Measurements from ENCODE around the gene CEACAM1.
A peak's percentile ranks its signal among the peaks of the same experiment; 100 is the strongest.
"Not testable (repeated sequence)": the region's sequence is repeated elsewhere in the genome, so short reads cannot be mapped to it uniquely, and the experiment has no call there.

The CEACAM1 gene

DNA sequence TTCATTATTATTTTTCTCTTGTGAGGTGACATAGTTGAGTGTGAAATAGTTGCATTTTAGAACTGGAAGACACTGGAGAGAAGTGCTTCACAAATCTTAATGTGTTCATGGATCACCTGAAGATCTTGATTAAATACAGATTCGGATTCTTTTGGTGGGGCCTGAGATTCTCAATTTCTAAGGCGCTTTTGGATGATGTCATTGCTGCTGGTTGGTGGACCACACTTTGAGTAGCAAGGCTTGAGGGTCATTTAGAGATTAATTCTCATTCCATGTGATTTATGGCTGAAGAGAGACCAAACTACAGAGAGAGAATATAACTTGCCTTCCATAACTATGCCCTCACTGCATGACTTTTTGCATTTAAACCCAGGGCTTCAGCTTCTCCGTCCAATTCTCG, 39.3 kb upstream of the CEACAM1 start:
- no peak overlapping the region for H3K27ac ChIP-seq

DNA sequence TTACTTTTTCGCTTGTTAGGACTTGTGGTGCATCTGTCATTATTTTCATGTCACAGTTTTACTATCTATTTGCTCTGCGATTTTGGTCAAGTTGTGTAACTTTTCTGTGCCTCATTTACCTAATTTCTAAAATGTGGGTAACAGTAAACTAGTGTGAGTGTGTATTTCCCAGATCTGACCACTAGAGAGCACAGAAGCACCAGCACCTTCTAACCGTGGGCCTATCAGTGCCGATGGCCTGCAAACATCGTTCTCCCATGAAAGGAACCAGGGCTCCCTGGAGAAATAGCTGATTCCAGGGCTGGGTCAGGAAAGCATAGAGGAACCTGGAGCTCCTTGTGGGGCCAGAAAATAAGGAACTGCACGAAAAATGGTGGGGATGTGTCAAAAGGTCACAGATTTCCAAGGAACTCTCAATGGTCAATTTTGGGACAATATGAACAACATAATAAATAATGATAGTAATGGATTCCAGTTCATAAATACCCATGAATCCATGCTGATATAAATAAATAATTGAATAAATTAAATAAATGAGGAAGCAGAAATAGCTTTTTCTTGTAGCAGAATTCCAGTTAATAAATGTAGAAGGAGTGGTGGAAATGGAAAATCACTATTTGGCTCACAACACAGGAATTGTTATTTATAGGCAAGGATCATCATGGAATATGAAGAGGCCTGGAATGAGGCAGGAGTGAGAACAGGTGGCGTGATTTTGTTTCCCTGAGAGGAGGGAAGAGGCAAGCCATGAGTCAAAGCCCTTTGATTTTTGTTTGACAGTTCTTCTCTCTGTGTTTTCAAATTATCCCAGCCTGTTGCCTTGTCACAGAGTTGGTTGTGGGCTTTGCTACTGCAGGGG, 35.3 kb upstream of the CEACAM1 start:
- H3K27ac ChIP-seq = no peak overlapping the region

More for the DNA sequence above, 39.3 kb upstream of the CEACAM1 start:
- no peak for TF ChIP-seq ZFX (IDR thresholded peaks at IDR 0.05)
- TF ChIP-seq, protein P1, sequence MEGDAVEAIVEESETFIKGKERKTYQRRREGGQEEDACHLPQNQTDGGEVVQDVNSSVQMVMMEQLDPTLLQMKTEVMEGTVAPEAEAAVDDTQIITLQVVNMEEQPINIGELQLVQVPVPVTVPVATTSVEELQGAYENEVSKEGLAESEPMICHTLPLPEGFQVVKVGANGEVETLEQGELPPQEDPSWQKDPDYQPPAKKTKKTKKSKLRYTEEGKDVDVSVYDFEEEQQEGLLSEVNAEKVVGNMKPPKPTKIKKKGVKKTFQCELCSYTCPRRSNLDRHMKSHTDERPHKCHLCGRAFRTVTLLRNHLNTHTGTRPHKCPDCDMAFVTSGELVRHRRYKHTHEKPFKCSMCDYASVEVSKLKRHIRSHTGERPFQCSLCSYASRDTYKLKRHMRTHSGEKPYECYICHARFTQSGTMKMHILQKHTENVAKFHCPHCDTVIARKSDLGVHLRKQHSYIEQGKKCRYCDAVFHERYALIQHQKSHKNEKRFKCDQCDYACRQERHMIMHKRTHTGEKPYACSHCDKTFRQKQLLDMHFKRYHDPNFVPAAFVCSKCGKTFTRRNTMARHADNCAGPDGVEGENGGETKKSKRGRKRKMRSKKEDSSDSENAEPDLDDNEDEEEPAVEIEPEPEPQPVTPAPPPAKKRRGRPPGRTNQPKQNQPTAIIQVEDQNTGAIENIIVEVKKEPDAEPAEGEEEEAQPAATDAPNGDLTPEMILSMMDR (conservative IDR thresholded peaks at IDR 0.05) = no peak

DNA sequence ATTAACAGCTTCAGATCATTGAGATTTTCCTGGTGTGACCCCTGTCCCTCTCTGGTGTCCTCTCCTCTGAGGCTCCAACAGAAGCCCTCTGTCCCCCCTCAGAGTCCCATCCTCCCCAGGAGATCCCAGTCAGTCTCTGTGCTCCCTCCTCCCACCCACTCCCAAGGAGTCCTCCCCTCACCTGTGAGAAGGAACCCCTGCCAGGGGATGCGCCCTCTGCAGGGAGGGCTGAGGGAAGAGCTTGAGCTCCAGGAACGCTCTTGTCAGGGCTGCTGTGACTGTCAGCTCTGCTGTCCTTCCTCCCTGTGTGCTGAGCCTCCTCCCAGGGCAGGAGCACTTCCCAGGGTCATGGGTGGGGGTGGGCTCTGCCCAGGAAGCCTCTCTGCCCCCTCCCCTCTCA, 33.2 kb upstream of the CEACAM1 start:
- H3K27ac ChIP-seq = no peak overlapping the region

More for the DNA sequence above, 35.3 kb upstream of the CEACAM1 start:
- TF ChIP-seq ZFX (IDR thresholded peaks at IDR 0.05) = no peak
- TF ChIP-seq, protein P1 (conservative IDR thresholded peaks at IDR 0.05) = peak; percentile 66

DNA sequence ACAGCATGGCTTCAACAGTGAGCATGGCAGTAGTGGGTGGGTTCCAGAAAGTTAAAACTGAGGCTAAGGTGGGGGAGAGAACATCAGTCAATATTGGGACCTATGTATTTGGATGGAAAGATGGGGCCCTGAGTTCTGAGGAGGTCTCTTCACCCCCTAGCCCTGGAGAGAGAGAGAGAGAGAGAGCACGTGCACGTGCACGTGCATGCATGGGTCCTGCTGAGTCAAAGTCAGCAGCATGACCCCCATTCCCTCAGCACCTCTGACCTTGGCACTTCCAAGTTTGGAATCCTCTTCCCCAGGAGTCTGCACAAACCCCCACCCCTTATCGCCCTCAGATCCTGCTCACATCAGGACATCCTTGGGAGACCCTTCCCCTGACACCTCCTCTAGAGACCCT, 32.5 kb upstream of the CEACAM1 start:
- TF ChIP-seq, protein P1 (conservative IDR thresholded peaks at IDR 0.05) = no peak
- TF ChIP-seq ZFX (IDR thresholded peaks at IDR 0.05) = no peak
- no peak overlapping the region for H3K27ac ChIP-seq

More for the DNA sequence above, 33.2 kb upstream of the CEACAM1 start:
- TF ChIP-seq ZFX (IDR thresholded peaks at IDR 0.05) = no peak
- TF ChIP-seq, protein P1 (conservative IDR thresholded peaks at IDR 0.05) = no peak

DNA sequence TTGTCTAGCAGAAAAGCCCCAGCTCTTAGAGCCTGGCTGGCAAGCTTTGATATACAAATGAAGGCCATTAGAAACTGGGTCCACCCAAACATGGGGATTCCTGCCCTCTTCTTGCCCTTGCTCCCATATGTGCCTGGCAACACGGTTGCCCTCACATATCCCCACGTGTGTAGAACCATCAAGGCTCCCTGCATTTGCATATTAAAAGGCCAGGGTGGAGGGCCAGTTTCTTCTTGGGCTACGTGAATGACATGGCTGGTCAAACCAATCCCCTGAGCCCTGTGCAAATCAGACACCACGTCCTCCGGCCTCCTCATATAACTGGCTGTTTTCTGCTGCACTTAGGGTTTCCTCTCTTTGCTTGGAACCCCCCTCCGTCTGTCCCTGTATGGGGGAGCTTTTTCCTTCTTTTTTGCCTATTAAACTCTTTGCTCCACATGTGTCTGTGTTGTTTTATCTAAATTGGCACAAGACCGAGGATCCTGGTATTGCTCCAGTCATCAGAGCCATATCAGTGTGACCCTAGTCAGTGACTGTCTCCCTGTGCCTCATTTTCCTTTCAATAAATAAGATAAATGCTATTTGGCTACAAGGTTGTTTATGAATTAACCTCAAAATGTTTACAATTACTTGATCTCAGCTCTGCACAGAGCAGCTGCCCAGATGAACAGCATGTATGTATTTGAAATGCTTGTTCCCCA, 30.3 kb upstream of the CEACAM1 start:
- H3K27ac ChIP-seq = no peak overlapping the region
- TF ChIP-seq ZFX (IDR thresholded peaks at IDR 0.05) = no peak
- TF ChIP-seq, protein P1 (conservative IDR thresholded peaks at IDR 0.05) = no peak

DNA sequence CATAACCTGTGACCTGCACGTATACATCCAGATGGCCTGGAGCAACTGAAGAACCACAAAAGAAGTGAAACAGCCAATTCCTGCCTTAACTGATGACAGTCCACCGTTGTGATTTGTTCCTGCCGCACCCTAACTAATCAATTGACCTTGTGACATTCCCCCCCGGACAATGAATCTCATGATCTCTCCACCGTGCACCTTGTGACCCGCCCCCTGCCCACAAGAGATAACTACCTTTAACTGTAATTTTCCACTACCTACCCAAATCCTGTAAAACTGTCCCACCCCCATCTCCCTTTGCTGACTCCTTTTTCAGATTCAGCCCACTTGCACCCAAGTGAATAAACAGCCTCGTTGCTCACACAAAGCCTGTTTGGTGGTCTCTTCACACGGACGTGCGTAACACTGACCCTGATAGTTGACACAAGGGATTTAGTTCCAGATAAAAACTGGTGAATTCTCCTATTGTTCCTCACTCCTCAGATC, 29.1 kb upstream of the CEACAM1 start:
- H3K27ac ChIP-seq = not testable (repeated sequence)

DNA sequence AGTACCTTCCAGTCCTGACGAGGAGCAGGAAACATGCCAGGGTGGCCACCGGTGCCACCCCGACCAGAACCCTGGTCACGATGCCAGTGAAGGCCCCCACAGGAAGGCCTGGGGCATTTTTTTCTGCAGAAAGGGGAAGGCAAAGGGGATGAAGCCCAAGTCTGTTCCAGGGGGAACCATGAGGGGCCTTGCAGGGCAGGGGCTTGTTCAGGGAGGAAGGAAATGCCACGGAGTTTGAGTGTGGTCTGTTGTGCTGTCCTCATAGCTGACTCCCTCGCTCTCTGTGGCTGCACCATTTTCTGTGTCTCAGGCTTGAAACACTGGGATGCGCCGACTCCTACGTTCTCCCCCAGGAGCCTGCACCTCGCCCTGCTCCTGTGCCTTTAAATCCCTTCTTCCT, 27.5 kb upstream of the CEACAM1 start:
- TF ChIP-seq ZFX (IDR thresholded peaks at IDR 0.05) = no peak
- TF ChIP-seq, protein P1 (conservative IDR thresholded peaks at IDR 0.05) = no peak
- H3K27ac ChIP-seq = no peak overlapping the region

All from C4-2B (cell line).